Measurements from ENCODE around the gene ADGRL2. TPM values are rescaled to one million over a fixed set of nuclear protein-coding genes. Genes with fewer than 3 reads are reported as not detected.

ADGRL2 gene
- total RNA-seq, 1 donor from 2014 or later: 126 TPM

DNA sequence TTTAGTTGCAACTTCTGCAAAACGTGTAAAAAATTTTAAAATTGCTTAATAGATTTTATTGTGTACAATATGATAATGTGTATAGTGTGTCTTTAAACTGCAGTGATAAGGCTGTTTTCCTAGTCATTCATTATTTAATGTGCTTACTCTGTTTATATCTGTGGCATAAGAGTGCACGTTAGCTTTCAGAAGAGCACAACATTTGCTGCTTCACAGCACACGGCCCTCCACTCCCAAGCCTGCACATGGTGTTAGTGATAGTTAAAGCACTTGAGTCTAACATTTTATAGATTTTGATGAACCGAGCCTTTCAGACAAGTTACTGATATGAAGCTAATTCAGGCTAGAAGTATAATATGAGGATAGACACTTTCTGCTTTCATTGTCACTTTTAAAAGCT is 120.6 kb downstream of the ADGRL2 start:
- Histone ChIP-seq H3K4me2 (ENCODE audit: low read length) (no peak overlapping the region), H4K20me1 (ENCODE audit: insufficient read depth, low read length) (no peaks in the 10 kb centered on the region), H3K4me1 (ENCODE audit: insufficient read depth, low read length) (peaks cover 10% of the 10 kb centered on the region), H3K9ac (ENCODE audit: low read length) (no peak overlapping the region), H3K9me3 (ENCODE audit: insufficient read depth, low read depth, low read length) (no peaks in the 10 kb centered on the region), H3K79me2 (ENCODE audit: insufficient read depth, low read length) (no peaks in the 10 kb centered on the region), H3K36me3 (ENCODE audit: insufficient read depth, low read length) (no peaks in the 10 kb centered on the region), H2AFZ (ENCODE audit: low read depth, low read length) (no peak overlapping the region), H3K27ac (ENCODE audit: low read depth, low read length) (no peak overlapping the region), H3K27me3 (ENCODE audit: insufficient read depth, low read length) (no peaks in the 10 kb centered on the region), H3K4me3 (ENCODE audit: insufficient read depth, low read depth, low read length) (no peak overlapping the region)
- H3K27ac Mint-ChIP-seq (ENCODE audit: unreplicated experiment): peak overlapping the region; percentile 91
- H3K27me3 Mint-ChIP-seq (ENCODE audit: low read depth, unreplicated experiment): no peaks in the 10 kb centered on the region
- H3K9me3 Mint-ChIP-seq (ENCODE audit: unreplicated experiment): no peaks in the 10 kb centered on the region
- no peaks in the 10 kb centered on the region for H3K36me3 Mint-ChIP-seq (ENCODE audit: low read depth, unreplicated experiment)
- peak overlapping the region; percentile 48 for H3K4me3 Mint-ChIP-seq (ENCODE audit: unreplicated experiment)
- peaks cover 40% of the 10 kb centered on the region for H3K4me1 Mint-ChIP-seq (ENCODE audit: low read depth, unreplicated experiment)
- TF ChIP-seq CTCF (IDR thresholded peaks at IDR 0.05; ENCODE audit: insufficient read depth, low read depth, low read length): no peak
- FAIRE-seq (no peak), DNase-seq (ENCODE audit: low read depth) (no peak)

DNA sequence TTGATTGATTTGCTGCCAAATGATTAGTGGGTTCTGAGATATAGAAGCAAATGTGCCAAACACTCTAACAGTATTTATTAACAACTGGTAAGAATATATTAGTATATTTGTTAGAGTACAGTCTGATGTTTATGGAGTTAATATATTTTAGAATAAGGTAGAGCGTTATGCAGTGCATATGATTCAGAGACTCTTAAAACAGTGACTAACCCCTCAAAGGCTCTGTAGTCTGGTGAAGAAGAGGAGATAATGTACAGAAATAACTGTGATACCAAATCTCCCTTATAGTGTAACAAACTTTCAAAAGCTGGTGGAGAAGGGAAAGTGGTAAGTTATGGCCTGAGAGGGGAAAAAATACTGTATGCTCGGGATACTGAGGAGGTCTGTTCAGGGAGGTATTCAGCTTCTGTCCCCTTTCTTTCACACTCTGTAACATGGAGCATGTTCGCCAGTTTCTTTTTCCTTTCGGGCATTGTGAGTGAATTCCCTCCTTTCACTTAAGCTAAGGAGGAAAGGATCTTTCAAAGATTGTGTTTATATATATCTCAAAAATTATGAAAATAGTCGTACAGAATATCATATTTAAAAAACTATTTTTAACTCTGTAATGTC is 121.2 kb downstream of the ADGRL2 start:
- DNase-seq (ENCODE audit: low read depth): peak; percentile 8
- no peak overlapping the region for H2AFZ ChIP-seq (ENCODE audit: low read depth, low read length)
- Mint-ChIP-seq H3K36me3 (ENCODE audit: low read depth, unreplicated experiment) (no peaks in the 10 kb centered on the region), H3K4me3 (ENCODE audit: unreplicated experiment) (no peak overlapping the region), H3K27ac (ENCODE audit: unreplicated experiment) (peak overlapping the region; percentile 91), H3K27me3 (ENCODE audit: low read depth, unreplicated experiment) (no peaks in the 10 kb centered on the region), H3K4me1 (ENCODE audit: low read depth, unreplicated experiment) (peaks cover 40% of the 10 kb centered on the region), H3K9me3 (ENCODE audit: unreplicated experiment) (no peaks in the 10 kb centered on the region)
- H3K4me1 ChIP-seq (ENCODE audit: insufficient read depth, low read length): peaks cover 10% of the 10 kb centered on the region
- no peaks in the 10 kb centered on the region for H3K79me2 ChIP-seq (ENCODE audit: insufficient read depth, low read length)
- no peak for TF ChIP-seq EZH2 (IDR thresholded peaks at IDR 0.05; ENCODE audit: insufficient read depth, low read length)
- no peak for TF ChIP-seq CTCF (IDR thresholded peaks at IDR 0.05; ENCODE audit: insufficient read depth, low read depth, low read length)
- H3K4me2 ChIP-seq (ENCODE audit: low read length): peak overlapping the region; percentile 45
- no peak overlapping the region for H3K9ac ChIP-seq (ENCODE audit: low read length)
- no peak overlapping the region for H3K4me3 ChIP-seq (ENCODE audit: insufficient read depth, low read depth, low read length)
- no peaks in the 10 kb centered on the region for H3K27me3 ChIP-seq (ENCODE audit: insufficient read depth, low read length)
- FAIRE-seq: no peak
- H3K9me3 ChIP-seq (ENCODE audit: insufficient read depth, low read depth, low read length): no peaks in the 10 kb centered on the region
- no peaks in the 10 kb centered on the region for H3K36me3 ChIP-seq (ENCODE audit: insufficient read depth, low read length)
- H3K27ac ChIP-seq (ENCODE audit: low read depth, low read length): no peak overlapping the region
- H4K20me1 ChIP-seq (ENCODE audit: insufficient read depth, low read length): no peaks in the 10 kb centered on the region

GRCh38 chr1:81922955-81923354 is 122.2 kb downstream of the ADGRL2 start:
- no peak overlapping the region for H3K27ac Mint-ChIP-seq (ENCODE audit: unreplicated experiment)
- no peak overlapping the region for H2AFZ ChIP-seq (ENCODE audit: low read depth, low read length)
- H3K27me3 ChIP-seq (ENCODE audit: insufficient read depth, low read length): no peaks in the 10 kb centered on the region
- no peaks in the 10 kb centered on the region for H4K20me1 ChIP-seq (ENCODE audit: insufficient read depth, low read length)
- peaks cover 10% of the 10 kb centered on the region for H3K4me1 ChIP-seq (ENCODE audit: insufficient read depth, low read length)
- no peak overlapping the region for H3K27ac ChIP-seq (ENCODE audit: low read depth, low read length)
- H3K9me3 Mint-ChIP-seq (ENCODE audit: unreplicated experiment): no peaks in the 10 kb centered on the region
- H3K36me3 ChIP-seq (ENCODE audit: insufficient read depth, low read length): no peaks in the 10 kb centered on the region
- no peaks in the 10 kb centered on the region for H3K27me3 Mint-ChIP-seq (ENCODE audit: low read depth, unreplicated experiment)
- no peak overlapping the region for H3K9ac ChIP-seq (ENCODE audit: low read length)
- H3K4me2 ChIP-seq (ENCODE audit: low read length): no peak overlapping the region
- H3K4me3 Mint-ChIP-seq (ENCODE audit: unreplicated experiment): no peak overlapping the region
- DNase-seq (ENCODE audit: low read depth) (no peak), FAIRE-seq (no peak)
- H3K4me3 ChIP-seq (ENCODE audit: insufficient read depth, low read depth, low read length): no peak overlapping the region
- no peaks in the 10 kb centered on the region for H3K36me3 Mint-ChIP-seq (ENCODE audit: low read depth, unreplicated experiment)
- H3K9me3 ChIP-seq (ENCODE audit: insufficient read depth, low read depth, low read length): no peaks in the 10 kb centered on the region
- H3K79me2 ChIP-seq (ENCODE audit: insufficient read depth, low read length): no peaks in the 10 kb centered on the region
- TF ChIP-seq CTCF (IDR thresholded peaks at IDR 0.05; ENCODE audit: insufficient read depth, low read depth, low read length) (no peak), EZH2 (IDR thresholded peaks at IDR 0.05; ENCODE audit: insufficient read depth, low read length) (no peak)
- H3K4me1 Mint-ChIP-seq (ENCODE audit: low read depth, unreplicated experiment): peaks cover 37% of the 10 kb centered on the region

Measured in astrocyte (in vitro differentiated cells and primary cell).